Neural progenitor cell (in vitro differentiated cells): ENCODE results near the gene GPRC5B. TPM values are rescaled to one million over a fixed set of nuclear protein-coding genes. Genes with fewer than 3 reads are reported as not detected.

ENCODE experiments used
- DNase-seq: peaks from one replicate; pipeline ENCODE4 v3.0.0-alpha.2; 2016; ENCODE audit warnings: low spot score
- H2AFZ ChIP-seq: fragments of 200-600 bp; sonication (generic); replicated peaks from 2 replicates; pipeline ENCODE4 v1.6.1; 2016; ENCODE audit warnings: antibody characterized with exemption
- H3F3A ChIP-seq: fragments of 200-600 bp; sonication (generic); 2 replicates; pipeline ENCODE4 v1.6.1; 2016; ENCODE audit warnings: antibody characterized with exemption, low read depth
- H3K27ac ChIP-seq: fragments of 200-600 bp; sonication (generic); 2 replicates; pipeline ENCODE4 v1.5.1; 2016; ENCODE audit warnings: mild to moderate bottlenecking
- H3K27me3 ChIP-seq: fragments of 200-600 bp; sonication (generic); 2 replicates; pipeline ENCODE4 v1.6.1; 2016; ENCODE audit warnings: mild to moderate bottlenecking, moderate library complexity
- H3K36me3 ChIP-seq: fragments of 200-600 bp; sonication (generic); 2 replicates; pipeline ENCODE4 v1.5.1; 2016
- H3K4me1 ChIP-seq: fragments of 200-600 bp; sonication (generic); 2 replicates; pipeline ENCODE4 v1.6.1; 2016; ENCODE audit warnings: mixed run types
- H3K4me2 ChIP-seq: fragments of 200-600 bp; sonication (generic); 2 replicates; pipeline ENCODE4 v1.6.1; 2016
- H3K4me3 ChIP-seq: fragments of 200-600 bp; sonication (generic); 2 replicates; pipeline ENCODE4 v1.5.1; 2016
- H3K79me2 ChIP-seq: fragments of 200-600 bp; sonication (generic); 2 replicates; pipeline ENCODE4 v1.6.1; 2016; ENCODE audit warnings: low read depth
- H3K9ac ChIP-seq: fragments of 200-600 bp; sonication (generic); 2 replicates; pipeline ENCODE4 v1.6.1; 2016
- H3K9me3 ChIP-seq: fragments of 200-600 bp; sonication (generic); 2 replicates; pipeline ENCODE4 v1.5.1; 2016; ENCODE audit warnings: low read depth
- H4K20me1 ChIP-seq: fragments of 200-600 bp; sonication (generic); 2 replicates; pipeline ENCODE4 v1.6.1; 2016; ENCODE audit warnings: low read depth
- H3K27ac Mint-ChIP-seq: 3 replicates; pipeline ENCODE4 v1.8.0; 2021; ENCODE audit warnings: mixed read lengths
- H3K27me3 Mint-ChIP-seq: 2 replicates; pipeline ENCODE4 v1.8.0; 2022; ENCODE audit warnings: low read depth, mild to moderate bottlenecking, inconsistent platforms, moderate library complexity, mixed read lengths; ENCODE audit not compliant: insufficient read depth
- H3K36me3 Mint-ChIP-seq: 3 replicates; pipeline ENCODE4 v1.8.0; 2021; ENCODE audit warnings: mixed read lengths
- H3K4me1 Mint-ChIP-seq: 3 replicates; pipeline ENCODE4 v1.8.0; 2021; ENCODE audit warnings: mixed read lengths
- H3K4me3 Mint-ChIP-seq: 3 replicates; pipeline ENCODE4 v1.8.0; 2021; ENCODE audit warnings: mild to moderate bottlenecking, moderate library complexity, mixed read lengths
- H3K9me3 Mint-ChIP-seq: 3 replicates; pipeline ENCODE4 v1.8.0; 2020; ENCODE audit warnings: mixed read lengths
- EZH2 ChIP-seq: fragments of 200-600 bp; sonication (generic); IDR thresholded peaks from 2 replicates; pipeline ENCODE4 v1.6.1; 2017; ENCODE audit warnings: antibody characterized with exemption, mild to moderate bottlenecking, moderate library complexity
- EZH2phosphoT487 ChIP-seq: fragments of 200-600 bp; sonication (generic); IDR thresholded peaks from 2 replicates; pipeline ENCODE4 v1.6.1; 2017; ENCODE audit warnings: antibody characterized with exemption
- total RNA-seq: library from RNA; depleted of rRNA; stranded (reverse); fragments of >200 nt; gene quantifications from 2 replicates; pipeline ENCODE4 v1.2.3, GENCODE V29; 2015; ENCODE audit warnings: low replicate concordance
- TF ChIP-seq, protein P1 (sequence below): fragments of 200-600 bp; sonication (generic); IDR thresholded peaks from 2 replicates; pipeline ENCODE4 v1.5.1; 2017; ENCODE audit warnings: antibody characterized with exemption, mild to moderate bottlenecking

Gene GPRC5B
- total RNA-seq, 1 donor from 2014 or later, result 21.1 TPM

DNA sequence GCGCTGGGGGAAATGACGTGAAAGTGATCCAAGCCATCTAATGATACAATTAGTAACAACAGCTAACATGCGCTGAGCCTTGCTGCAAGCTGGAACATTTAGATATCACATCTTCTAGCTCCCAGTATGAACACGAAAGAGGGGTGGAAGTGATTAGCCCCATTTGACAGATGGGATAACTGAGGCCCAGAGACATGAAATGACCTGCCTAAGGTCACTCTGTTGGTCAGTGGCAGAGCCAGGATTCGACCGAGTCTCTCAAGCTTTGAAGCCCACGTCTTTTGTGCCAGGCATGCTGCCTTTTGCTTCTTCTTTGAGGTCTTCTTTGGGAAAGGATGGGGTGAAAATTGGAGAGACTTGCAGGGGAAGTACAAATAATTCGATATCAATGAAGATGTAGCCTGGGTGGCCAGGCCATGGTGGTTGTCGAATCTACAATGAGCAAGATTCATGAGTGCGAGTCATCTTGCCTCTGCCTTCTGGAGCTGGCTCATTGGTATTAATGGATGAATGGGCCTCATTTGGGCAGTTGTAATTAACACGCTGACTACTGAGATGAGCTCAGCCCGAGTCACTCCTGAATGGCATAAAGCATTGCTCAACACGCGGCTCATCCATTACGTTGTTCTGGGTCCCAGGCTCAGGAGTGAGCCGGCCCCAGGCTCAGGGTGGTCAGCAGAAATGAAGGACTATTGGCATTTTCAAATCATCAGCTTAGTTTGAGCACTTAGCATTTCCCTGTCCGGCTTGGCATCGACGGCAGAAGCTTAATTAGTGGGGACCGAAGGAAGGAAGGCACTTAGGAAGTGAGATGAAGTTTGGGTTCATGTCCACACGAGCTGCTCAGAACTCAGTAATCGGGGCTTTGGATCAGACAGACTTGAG is 28.0 kb upstream of the GPRC5B start:
- no peak overlapping the region for H3K27ac ChIP-seq
- H3K9ac ChIP-seq, result no peak overlapping the region
- Mint-ChIP-seq H3K4me3 (no peak overlapping the region), H3K36me3 (no peaks in the 10 kb centered on the region), H3K9me3 (peaks cover 4% of the 10 kb centered on the region), H3K27me3 (peaks cover 9% of the 10 kb centered on the region), H3K27ac (no peak overlapping the region), H3K4me1 (peaks cover 5% of the 10 kb centered on the region)
- no peaks in the 10 kb centered on the region for H3K9me3 ChIP-seq
- no peaks in the 10 kb centered on the region for H3K36me3 ChIP-seq
- no peak overlapping the region for H3K4me2 ChIP-seq
- H3K79me2 ChIP-seq, result no peaks in the 10 kb centered on the region
- no peak for DNase-seq
- no peaks in the 10 kb centered on the region for H3K4me1 ChIP-seq
- H3F3A ChIP-seq, result no peaks in the 10 kb centered on the region
- no peaks in the 10 kb centered on the region for H4K20me1 ChIP-seq
- H3K27me3 ChIP-seq, result no peaks in the 10 kb centered on the region
- no peak overlapping the region for H2AFZ ChIP-seq
- TF ChIP-seq, protein P1, sequence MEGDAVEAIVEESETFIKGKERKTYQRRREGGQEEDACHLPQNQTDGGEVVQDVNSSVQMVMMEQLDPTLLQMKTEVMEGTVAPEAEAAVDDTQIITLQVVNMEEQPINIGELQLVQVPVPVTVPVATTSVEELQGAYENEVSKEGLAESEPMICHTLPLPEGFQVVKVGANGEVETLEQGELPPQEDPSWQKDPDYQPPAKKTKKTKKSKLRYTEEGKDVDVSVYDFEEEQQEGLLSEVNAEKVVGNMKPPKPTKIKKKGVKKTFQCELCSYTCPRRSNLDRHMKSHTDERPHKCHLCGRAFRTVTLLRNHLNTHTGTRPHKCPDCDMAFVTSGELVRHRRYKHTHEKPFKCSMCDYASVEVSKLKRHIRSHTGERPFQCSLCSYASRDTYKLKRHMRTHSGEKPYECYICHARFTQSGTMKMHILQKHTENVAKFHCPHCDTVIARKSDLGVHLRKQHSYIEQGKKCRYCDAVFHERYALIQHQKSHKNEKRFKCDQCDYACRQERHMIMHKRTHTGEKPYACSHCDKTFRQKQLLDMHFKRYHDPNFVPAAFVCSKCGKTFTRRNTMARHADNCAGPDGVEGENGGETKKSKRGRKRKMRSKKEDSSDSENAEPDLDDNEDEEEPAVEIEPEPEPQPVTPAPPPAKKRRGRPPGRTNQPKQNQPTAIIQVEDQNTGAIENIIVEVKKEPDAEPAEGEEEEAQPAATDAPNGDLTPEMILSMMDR, result no peak
- no peak for TF ChIP-seq EZH2
- no peak for TF ChIP-seq EZH2phosphoT487
- no peak overlapping the region for H3K4me3 ChIP-seq

DNA sequence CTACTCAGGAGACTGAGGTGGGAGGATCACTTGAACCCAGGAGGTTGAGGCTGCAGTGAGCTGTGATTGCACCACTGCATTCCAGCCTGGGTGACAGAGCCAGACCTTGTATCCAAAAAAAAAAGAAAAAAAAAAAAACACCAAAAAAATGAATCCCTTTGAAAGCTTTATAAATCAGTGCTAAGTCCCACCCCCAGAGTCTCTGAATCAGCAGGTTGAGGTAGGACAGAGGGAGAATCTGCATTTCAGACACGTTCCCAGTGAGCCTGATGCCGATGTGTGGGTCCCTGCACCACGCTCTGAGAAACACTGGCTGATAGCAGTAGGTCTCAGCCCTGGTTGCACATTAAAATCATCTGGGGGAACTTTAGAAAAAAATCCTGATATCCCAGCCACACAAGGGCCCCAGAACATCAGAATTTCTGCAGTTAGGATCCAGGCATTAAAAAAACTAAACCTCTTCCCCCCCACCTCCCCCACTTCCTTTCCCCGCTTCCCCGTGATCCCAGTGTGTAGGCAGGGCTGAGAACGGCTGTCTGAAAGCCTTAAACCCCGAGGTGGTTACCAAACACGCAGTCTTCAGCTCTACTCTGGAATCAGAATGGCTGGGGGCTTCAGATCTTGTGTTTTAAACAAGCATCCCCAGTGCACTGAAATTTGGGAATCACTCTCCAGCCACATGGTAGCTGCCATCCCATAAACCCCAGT is 27.3 kb upstream of the GPRC5B start:
- Mint-ChIP-seq H3K4me3 (no peak overlapping the region), H3K4me1 (peaks cover 6% of the 10 kb centered on the region), H3K27me3 (peaks cover 12% of the 10 kb centered on the region), H3K9me3 (peaks cover 4% of the 10 kb centered on the region), H3K27ac (no peak overlapping the region), H3K36me3 (no peaks in the 10 kb centered on the region)
- Histone ChIP-seq H2AFZ (no peak overlapping the region), H3K27ac (no peak overlapping the region), H3K9me3 (no peaks in the 10 kb centered on the region), H4K20me1 (no peaks in the 10 kb centered on the region), H3K9ac (no peak overlapping the region), H3K79me2 (no peaks in the 10 kb centered on the region), H3K36me3 (no peaks in the 10 kb centered on the region), H3K4me1 (no peaks in the 10 kb centered on the region), H3F3A (no peaks in the 10 kb centered on the region), H3K27me3 (peaks cover 4% of the 10 kb centered on the region), H3K4me3 (no peak overlapping the region), H3K4me2 (no peak overlapping the region)
- DNase-seq, result no peak
- no peak for TF ChIP-seq EZH2phosphoT487
- TF ChIP-seq, protein P1, result no peak
- TF ChIP-seq EZH2, result no peak

DNA sequence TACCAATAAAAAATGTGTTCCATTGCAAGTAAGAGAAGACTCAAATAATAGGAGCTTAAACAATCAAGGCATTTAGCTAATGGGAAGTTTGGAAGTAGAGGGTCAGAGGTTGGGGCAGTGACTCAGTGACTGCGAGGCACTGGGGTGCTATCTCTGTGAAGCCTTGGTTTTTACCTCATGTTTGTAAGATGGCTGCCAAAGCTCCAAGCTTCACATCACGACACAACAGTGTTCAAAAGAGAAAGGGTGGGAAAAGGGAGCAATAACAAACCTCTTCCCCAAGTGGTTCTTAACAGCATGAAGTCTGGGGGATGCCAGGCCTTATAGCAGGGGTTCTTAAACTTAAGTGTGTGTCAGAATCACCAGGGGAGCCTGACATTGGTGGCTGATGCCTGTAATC is 26.6 kb upstream of the GPRC5B start:
- Histone ChIP-seq H3K9ac (no peak overlapping the region), H3F3A (no peaks in the 10 kb centered on the region), H3K36me3 (no peaks in the 10 kb centered on the region), H3K79me2 (no peaks in the 10 kb centered on the region), H3K27me3 (peaks cover 7% of the 10 kb centered on the region), H3K4me3 (no peak overlapping the region), H4K20me1 (no peaks in the 10 kb centered on the region), H3K4me2 (no peak overlapping the region), H3K9me3 (no peaks in the 10 kb centered on the region), H3K4me1 (no peaks in the 10 kb centered on the region), H2AFZ (no peak overlapping the region), H3K27ac (no peak overlapping the region)
- TF ChIP-seq EZH2phosphoT487 (no peak), EZH2 (no peak)
- TF ChIP-seq, protein P1, result no peak
- peaks cover 6% of the 10 kb centered on the region for H3K4me1 Mint-ChIP-seq
- no peaks in the 10 kb centered on the region for H3K36me3 Mint-ChIP-seq
- H3K9me3 Mint-ChIP-seq, result peaks cover 4% of the 10 kb centered on the region
- H3K27me3 Mint-ChIP-seq, result peaks cover 16% of the 10 kb centered on the region
- no peak overlapping the region for H3K27ac Mint-ChIP-seq
- no peak overlapping the region for H3K4me3 Mint-ChIP-seq
- DNase-seq, result no peak
